Astrocyte of the spinal cord (primary cell): ENCODE results near the gene RCN2.

Experiments used
- DNase-seq: peaks from one replicate; pipeline ENCODE4 v3.0.0; 2011; ENCODE audit warnings: low read depth, low spot score
- H3K4me3 ChIP-seq: 2 replicates; pipeline ENCODE4 v1.5.1; 2011; ENCODE audit warnings: low read depth, mild to moderate bottlenecking, low read length, moderate library complexity
- CTCF ChIP-seq: IDR thresholded peaks from 2 replicates; pipeline ENCODE4 v1.5.1; 2012; ENCODE audit warnings: low read depth, mild to moderate bottlenecking, low read length, inconsistent platforms
- in situ Hi-C: cut with HindIII; loops from 2 replicates; pipeline ENCODE4 v1.10.0; 2017; ENCODE audit warnings: low sequenced_read_pairs

RCN2 gene

GRCh38 chr15:76987896-76988860 lies 56.6 kb downstream of the RCN2 start:
- in situ Hi-C loops, result no loop called here
- DNase-seq, result no peak
- no peak overlapping the region for H3K4me3 ChIP-seq
- no peak for TF ChIP-seq CTCF

- TF ChIP-seq CTCF, result no peak
- in situ Hi-C loops, result no loop called here
- no peak for DNase-seq
- H3K4me3 ChIP-seq, result no peak overlapping the region
Observed at GRCh38 chr15:76988867-76989780, 57.6 kb downstream of the RCN2 start.

GRCh38 chr15:76991048-76991447 lies 59.5 kb downstream of the RCN2 start:
- in situ Hi-C loops, result no loop called here
- DNase-seq, result no peak
- no peak overlapping the region for H3K4me3 ChIP-seq
- TF ChIP-seq CTCF, result no peak

GRCh38 chr15:76991741-76992645 lies 60.4 kb downstream of the RCN2 start:
- DNase-seq, result no peak
- no peak overlapping the region for H3K4me3 ChIP-seq
- in situ Hi-C loops, result no loop called here
- TF ChIP-seq CTCF, result no peak

- TF ChIP-seq CTCF, result no peak
- in situ Hi-C loops, result no loop called here
- no peak for DNase-seq
- no peak overlapping the region for H3K4me3 ChIP-seq
Observed at GRCh38 chr15:76993114-76993725, 61.7 kb downstream of the RCN2 start.
